Measurements from ENCODE around the gene SLC25A47.
A peak's percentile ranks its signal among the peaks of the same experiment; 100 is the strongest.
"Not testable (repeated sequence)": the region's sequence is repeated elsewhere in the genome, so short reads cannot be mapped to it uniquely, and the experiment has no call there.

Gene SLC25A47

DNA sequence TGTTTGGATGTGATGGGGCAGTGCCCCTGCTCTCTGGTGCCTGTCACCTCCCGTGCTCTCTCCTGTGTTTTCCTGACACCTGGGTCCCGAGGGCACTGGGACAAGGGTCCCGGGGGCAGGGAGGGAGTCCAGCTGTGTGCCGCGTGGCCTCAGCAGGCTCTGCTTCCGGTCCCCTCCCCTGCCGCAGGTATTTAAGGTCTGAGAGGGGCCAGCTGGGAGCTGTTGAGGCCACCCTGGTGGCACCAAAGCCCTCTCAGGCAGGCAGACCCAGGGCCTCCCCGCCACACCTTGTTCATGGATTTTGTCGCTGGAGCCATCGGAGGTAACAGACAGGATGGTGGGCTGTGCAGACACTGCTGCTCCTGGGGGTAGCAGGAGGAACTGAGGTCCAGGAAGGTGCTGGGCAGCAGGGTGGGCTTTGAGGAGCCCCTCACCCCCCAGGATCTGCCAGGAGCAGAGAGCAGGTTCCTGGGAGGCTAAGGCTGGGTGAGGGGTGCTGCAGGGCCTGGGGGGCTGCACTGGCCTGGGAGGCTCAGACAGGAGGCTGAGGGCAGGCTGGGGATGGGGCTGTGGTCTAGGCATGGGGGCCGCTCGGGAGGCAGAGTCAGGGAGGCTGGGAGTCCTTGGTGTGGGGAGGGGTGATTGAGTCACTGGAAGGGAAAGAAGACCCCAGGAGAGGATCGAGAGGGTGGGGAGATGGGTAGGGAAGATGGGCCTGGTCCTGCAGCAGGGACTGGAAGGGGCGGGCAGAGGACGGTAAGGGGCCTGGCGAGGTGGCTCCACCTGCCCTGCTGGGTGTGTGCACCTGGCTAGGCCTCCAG lies at the start of gene SLC25A47:
TSS of gene SLC25A47 (plus strand) at position 219 of the 821 bp plus-strand sequence. CDS start at position 295, 76 bp downstream.
- DNase-seq (ENCODE audit: low read depth in 2 of 2): no peak

DNA sequence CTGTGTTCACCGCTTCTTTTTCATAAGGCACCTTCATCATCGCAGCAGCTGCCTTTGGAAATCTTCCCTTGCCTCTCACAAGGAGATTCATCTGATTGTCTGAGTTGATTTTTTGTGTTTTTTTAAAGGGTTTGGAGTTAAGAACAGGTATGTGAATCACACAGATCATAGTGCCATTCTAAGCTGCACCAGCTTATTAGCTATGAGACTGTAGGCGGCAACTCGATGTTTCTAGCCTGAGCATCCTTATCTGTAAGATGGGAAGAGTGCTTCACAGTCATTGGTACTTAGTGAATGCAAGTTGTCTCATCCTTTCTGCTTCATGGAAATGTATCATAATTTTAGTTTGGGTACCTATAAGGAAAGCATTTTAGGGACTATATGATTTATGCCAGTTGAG lies 48.9 kb upstream of the SLC25A47 start:
- no peak for DNase-seq (ENCODE audit: low read depth in 2 of 2)

GRCh38 chr14:100275214-100275613 lies 47.9 kb upstream of the SLC25A47 start:
- no peak for DNase-seq (ENCODE audit: low read depth in 2 of 2)

GRCh38 chr14:100278702-100279101 lies 44.4 kb upstream of the SLC25A47 start:
- no peak for DNase-seq (ENCODE audit: low read depth in 2 of 2)

DNA sequence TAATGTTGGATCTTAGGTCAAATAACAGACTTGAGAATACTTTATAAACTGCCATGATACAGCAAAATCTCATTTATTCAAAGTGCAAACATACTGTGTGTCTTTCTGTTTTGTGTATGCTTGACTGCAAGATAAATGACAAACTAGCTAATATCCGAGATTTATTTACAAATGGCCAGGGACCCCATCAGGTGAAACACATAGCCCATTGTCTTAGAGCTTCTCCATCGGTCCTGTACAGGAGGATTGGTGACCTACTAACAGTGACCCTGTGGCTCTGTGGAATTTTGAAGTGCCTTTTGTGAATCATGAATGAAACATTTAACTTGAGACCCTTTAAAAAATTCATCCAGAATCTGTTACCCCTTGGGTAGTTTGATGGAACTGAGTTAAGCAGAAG lies 44.0 kb upstream of the SLC25A47 start:
- DNase-seq (ENCODE audit: low read depth in 2 of 2): no peak

DNA sequence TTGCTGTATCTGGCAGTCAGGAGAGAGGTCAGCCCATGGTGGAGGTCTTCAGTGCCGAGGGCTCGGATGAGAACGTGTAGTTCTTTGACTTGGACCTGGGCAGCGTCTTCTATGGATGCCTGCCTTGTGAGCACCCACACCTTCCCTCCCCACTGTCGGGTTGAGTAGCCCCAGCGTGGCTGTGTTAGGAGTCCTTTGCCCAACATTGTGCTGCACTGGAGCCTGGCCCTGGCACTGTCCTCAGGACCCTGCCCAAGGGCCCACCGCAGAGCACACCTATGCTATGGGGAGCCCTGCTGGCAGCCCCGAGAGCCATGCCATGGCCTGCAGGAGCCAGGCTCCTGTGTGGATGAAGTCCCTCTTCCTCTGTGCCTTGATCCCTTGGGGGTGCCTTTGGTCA lies 43.6 kb upstream of the SLC25A47 start:
- no peak for DNase-seq (ENCODE audit: low read depth in 2 of 2)

DNA sequence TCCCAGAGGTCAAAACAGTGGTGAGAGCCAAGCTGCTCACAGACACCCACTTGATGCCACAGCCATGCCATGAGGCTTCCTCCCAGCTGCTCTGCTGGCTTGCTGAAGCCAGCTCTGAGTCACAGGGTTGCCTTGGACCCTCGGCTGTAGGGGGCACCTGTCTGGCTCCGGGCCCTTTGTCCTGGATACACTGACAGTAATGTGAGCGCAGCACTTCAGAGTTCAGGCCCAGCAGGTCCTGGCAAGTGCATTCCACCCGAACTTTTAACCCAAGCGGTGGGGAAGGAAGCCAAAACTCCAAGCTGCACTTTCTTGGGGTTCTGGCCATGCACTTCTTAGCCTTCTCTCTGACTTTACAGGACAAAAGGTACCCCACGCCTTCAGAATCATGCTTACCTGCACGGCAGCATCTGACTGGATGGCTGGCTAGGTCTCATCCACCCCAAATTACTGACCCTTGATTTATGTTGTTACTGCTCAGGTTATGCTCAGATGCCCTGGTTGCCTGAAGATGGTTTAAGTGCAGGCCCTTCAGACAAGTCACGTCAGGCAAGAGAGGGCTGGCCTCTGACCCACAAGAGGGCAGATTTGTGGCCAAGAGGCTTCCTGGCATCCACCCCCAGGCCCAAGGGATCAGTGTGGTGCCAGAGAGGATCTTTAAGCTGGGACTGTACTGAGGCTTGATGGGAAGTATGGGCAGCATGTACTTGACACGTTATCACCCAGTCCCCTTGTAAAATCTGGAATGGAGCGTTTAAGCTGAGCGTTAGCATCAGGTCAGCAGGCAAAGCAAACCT lies 41.7 kb upstream of the SLC25A47 start:
- DNase-seq (ENCODE audit: low read depth in 2 of 2): no peak

GRCh38 chr14:100282083-100282350 lies 41.1 kb upstream of the SLC25A47 start:
- no peak for DNase-seq (ENCODE audit: low read depth in 2 of 2)

DNA sequence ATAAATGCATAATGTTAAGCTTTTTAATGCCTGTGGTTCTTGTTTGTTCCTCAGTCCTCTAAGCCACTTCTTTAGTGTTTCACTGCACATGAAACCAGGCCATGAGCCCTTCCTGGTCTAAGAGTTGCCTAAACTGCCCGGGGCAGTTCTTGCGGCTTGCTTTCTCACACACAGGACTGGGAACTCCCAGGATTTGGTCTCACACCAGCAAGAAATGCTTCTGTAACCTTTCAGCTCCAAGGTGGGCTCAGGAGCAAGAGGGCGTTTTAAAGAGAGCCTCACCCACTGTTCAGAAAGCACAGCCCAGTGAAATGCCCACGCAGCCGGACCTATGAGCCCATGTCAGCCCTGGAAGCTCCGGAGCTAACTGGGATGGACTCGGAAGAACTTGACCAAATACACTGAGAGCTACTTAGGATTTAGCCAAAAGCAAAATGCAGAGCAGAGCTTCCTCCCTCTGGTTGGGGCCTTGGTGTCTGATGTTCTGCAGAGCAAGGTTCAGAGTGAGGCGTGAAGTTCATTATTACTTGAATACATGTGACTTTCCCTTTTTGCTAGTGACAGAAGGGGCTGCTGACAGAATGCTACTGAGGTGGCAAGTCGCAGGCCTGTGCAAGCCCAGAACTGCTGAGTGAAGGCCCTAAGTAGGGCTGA lies 40.2 kb upstream of the SLC25A47 start:
- DNase-seq (ENCODE audit: low read depth in 2 of 2): no peak

DNA sequence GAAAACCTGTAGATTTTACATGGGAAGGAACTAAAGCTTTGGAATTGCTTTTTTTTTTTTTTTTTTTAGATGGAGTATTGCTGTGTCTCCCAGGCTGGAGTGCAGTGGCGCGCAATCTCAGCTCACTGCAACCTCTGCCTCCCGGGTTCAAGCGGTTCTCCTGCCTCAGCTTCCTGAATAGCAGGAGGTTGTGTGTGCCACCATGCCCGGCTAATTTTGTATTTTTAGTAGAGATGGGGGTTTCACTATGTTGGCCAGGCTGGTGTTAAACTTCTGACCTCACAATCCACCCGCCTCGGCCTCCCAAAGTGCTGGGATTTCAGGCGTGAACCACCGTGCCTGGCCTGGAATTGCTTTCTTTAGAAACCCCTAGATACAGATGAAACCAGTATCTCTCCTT lies 39.7 kb upstream of the SLC25A47 start:
- DNase-seq (ENCODE audit: low read depth in 2 of 2): not testable (repeated sequence)

DNA sequence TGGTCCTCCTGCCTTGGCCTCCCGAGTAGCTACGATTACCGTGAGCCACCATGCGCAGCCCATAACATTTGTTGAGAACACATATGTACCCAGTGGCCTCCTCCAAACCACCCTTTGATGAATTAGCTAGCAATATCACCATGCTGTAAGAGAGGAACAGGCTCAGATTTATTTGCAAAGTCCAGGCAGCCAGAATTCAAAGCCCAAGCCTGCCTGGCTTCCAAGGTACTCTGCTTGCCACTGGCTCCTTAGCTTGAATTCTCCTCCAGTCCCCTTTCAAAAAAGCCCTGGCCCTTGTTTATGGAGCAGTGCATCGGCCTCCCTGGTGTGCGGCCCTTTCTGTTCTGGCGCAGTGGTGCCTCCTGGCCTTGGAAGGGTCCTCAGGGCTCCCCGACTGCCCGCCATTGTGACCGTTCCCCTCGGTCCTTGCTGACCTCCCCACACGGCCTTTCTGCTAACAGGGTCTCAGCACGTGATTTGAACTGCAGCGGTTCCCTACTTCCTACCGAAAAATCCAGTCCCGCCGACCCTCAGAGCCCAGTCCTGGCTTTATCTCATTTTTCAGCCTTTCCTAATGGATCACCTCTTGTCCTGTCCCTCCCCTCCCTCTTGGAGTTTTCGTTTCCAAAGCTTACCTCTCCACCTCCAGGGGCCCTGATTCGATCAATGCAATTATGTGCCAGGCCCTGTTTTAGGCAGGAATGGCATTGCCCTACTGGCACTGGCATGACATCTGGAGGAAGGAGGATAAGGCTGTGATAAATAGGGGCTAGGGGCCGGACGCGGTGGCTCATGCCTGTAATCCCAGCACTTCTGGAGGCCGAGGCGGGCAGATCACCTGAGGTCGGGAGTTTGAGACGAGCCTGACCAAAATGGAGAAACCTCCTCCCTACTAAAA lies 38.9 kb upstream of the SLC25A47 start:
- DNase-seq (ENCODE audit: low read depth in 2 of 2): no peak

DNA sequence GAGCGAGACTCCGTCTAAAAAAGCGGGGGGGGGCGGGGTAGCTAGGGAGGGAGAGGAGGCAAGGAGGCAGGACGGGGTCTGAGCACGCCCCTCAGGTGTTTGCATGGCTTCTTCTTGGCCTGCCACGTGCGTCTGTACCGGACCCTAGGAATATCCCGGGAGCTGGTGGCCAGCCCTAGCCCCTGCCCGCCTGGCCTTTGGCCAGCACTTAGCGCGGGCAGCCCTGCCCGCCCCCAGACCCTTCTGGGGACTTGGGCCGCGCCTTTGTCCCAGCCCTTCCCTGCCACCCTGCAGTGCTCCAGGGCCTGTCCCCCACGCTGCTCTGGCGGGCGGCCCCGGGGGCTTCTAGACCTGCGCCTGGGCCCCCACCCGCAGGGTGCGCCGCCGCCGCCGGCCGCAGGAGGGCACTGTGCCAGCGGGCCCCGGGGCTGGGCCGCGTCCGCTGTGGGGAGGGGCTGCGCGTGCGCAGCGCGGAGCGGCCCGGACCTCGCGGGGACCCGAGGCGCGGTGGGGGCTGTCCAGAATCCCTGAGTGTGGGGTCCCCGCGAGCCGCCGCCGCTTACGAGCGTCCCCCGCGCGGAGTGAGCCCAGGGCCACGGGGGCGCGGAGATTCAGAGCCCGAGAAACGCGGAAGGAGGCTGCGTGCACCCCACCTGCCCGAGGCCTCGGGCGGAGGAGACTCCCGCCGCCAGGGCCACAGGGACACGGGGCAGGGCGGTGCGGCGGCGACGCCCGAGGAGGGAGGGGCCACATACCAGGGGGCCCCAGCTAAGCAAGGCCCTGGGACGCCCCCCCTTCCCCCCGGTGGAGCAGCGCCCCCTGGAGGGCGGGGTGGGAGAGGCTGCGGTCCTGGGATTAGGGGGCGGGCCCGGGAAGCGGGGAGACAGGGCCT lies 37.9 kb upstream of the SLC25A47 start:
- DNase-seq (ENCODE audit: low read depth in 2 of 2): peak; percentile 58 to 76

DNA sequence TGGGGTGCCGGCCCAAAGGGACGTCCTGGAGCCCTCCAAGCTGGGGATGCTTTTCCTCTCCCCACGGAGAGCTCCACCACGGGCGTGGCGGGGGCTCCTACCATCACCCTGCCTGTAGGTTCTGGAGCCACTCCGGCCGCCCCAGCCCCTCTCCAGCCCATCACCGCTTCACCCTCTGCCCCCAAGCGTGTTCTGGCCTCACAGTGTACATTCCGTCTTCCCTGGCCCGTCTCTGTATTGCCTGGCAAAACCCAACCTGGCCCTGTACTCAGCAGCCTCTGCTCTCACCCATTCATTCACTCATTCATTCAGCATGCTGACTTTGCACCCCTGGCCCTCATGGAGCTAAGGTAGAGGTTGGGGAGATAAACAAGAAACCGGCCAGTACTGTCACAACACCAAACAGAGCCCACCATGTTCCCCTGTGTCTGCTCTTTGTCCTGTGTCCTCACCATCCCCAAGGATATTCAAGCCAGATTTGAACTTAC lies 37.2 kb upstream of the SLC25A47 start:
- DNase-seq (ENCODE audit: low read depth in 2 of 2): no peak

DNA sequence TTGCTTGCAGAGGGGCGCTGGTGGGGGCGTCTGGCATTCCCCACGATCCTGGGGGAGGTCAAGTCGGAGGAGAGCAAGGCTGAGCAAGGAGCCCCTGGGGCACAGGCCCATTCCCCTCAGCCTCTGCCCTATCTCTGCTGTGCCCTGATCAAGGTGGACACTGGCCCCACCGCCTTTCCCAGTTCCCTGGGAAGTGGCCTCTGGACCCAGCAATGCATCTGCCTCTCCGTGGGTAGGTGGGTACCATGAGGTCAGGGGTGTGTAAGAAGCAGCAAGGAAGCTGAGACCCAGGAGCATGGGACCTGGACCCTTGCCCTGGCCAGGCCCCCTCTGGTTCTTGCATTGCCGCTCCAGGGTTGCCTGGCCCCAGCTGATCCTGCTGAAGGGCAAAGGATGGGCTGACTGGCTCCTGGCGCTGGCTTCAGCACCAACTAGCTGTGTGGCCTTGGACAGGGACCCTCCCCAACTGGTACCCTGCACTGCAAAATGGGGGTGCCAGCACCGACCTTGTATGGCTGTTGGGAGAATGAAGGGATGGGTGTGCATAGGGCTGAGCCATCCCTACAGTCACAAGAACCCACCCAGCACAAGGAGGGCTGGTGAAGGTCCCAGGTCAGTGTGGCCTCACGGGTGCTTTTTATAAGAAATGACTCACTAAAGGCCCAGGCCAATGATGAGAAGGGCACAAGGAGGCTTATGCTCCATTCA lies 36.5 kb upstream of the SLC25A47 start:
- no peak for DNase-seq (ENCODE audit: low read depth in 2 of 2)

DNA sequence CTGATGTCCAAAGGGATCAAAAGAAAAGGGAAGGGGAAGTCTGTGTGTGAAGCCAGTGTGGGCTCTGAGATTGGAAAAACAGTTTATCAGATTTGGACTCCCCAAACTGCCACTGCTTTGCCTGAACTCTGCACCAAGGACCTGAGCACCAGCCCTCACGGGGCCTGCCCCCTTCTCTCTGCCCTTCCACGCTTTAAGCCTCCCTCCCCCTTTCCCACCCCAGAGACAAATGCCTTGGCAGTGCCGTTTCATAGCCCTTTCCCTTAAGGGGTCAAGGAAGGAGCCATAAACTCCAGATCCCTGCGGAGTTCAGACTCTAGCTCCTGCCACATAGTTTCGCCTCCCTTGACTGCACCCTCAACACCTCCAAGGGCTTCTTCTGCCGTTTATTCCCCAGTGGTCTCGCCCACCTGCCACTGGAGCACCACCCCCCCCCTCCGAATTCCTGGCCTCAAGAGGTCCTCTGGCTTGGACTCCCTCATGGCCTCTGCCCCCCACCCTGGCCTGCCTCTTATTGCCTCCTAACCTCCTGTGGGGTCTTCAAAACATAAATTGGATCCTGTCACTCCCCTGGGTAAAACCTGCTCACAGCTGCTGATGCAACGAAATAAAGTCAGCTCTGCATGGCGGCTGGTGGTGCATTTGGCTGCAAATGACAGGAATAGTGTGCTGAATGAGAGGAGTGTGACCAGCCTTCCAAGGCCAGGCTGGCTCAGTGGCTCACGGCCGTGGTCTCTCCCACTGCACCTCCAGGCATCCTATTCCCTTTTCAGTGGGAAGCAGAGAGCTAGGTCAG lies 35.7 kb upstream of the SLC25A47 start:
- no peak for DNase-seq (ENCODE audit: low read depth in 2 of 2)

- DNase-seq (ENCODE audit: low read depth in 2 of 2): not testable (repeated sequence)
Measured at GRCh38 chr14:100287998-100288295, 35.2 kb upstream of the SLC25A47 start.

- DNase-seq (ENCODE audit: low read depth in 2 of 2): no peak
Measured at GRCh38 chr14:100288382-100289185, 34.6 kb upstream of the SLC25A47 start.

DNA sequence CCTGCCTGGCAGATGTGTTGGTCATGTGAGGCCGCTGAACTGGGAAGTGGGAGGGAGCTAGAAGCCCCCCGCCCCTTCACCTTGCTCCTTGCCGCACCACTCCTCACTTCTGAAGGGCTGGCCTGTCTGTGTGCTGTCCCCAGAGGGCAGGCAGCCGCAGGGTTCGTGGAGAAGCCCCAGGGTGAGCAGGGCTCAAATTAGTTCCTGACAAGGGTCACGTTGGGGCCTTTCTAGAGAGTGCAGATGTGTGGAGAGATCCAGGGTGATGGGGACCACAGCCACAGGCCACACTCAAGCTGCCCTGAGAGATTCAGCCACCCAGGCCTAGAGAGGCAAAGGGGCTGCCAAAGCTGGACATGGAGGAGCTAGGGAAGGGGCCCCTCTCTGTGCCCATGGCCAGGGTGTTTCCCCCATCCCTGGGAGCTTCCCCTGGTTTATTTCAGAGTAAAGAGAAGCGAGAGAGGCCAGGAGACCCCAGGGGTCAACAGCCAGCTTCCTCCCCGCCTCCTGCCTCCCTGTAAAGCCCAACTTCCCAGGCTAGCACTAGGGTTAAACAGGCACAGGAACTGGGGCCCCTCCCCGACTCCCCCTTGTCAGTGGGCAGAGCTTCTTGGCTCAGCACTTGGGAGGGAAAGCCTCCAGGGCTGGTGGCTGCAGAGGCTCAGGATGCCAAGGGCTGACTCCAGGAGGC lies 33.1 kb upstream of the SLC25A47 start:
- DNase-seq (ENCODE audit: low read depth in 2 of 2): no peak

Data from stimulated activated CD4-positive, alpha-beta T cell treated with anti-CD3 and anti-CD28 coated beads, Interleukin-15, amount 100 ng/mL, for 48 hours (primary cell).